GM12878 (cell line): ENCODE results near the gene ATG10. TPM values are rescaled to one million over a fixed set of nuclear protein-coding genes. Genes with fewer than 3 reads are reported as not detected.
A peak's percentile ranks its signal among the peaks of the same experiment; 100 is the strongest.

Experiments used
- ATAC-seq: fragments of 200-7000 bp; cut with Tn5 transposase; 3 replicates; pipeline ENCODE4 v1.9.1; 2020; ENCODE audit warnings: mild to moderate bottlenecking, moderate library complexity
- BruUV-seq: library from RNA; stranded (reverse); fragments of 400-500 nt; replicated peaks from 2 replicates; lab custom pipeline; 2021; lab: Mats Ljungman, UMichigan
- CTCF ChIA-PET: fragments of 300-600 bp; sonication (Branson Sonifier 250); formaldehyde crosslinking; extraction: SDS; loops from one replicate; lab custom pipeline; 2021; ENCODE audit warnings: inconsistent platforms; lab: Yijun Ruan, JAX
- POLR2A ChIA-PET: fragments of 350-600 bp; formaldehyde crosslinking; extraction: SDS; loops from one replicate; lab custom pipeline; 2021; ENCODE audit warnings: inconsistent platforms; lab: Charles Lee
- RAD21 ChIA-PET: fragments of 300-600 bp; sonication (Branson Sonifier 250); formaldehyde crosslinking; loops from one replicate; lab custom pipeline; 2023; ENCODE audit warnings: antibody characterized with exemption; ENCODE audit not compliant: unreplicated experiment; lab: Charles Lee
- SMC1A ChIA-PET: fragments of 300-600 bp; sonication (Branson Sonifier 250); formaldehyde crosslinking; loops from one replicate; lab custom pipeline; 2023; ENCODE audit not compliant: unreplicated experiment, uncharacterized antibody; lab: Charles Lee
- DNase-seq: peaks from one replicate; pipeline ENCODE4 v3.0.0-alpha.2; 2011; ENCODE audit warnings: low read depth, low spot score
- FAIRE-seq: peaks from 3 replicates; lab custom pipeline; 2011; peaks lifted over from hg19 to GRCh38; lab: Jason Lieb, UNC
- H2AFZ ChIP-seq: 2 replicates; pipeline ENCODE4 v1.6.0; 2011; ENCODE audit warnings: low read depth, low read length, control low read depth; ENCODE audit not compliant: control insufficient read depth
- H3K27ac ChIP-seq: 2 replicates; pipeline ENCODE4 v1.5.1; 2011; ENCODE audit warnings: control low read depth; ENCODE audit not compliant: control insufficient read depth, insufficient read depth
- H3K27me3 ChIP-seq, 2 experiments: replicated peaks in 1 of 2; 2 replicates each; pipeline versions ENCODE4 v1.6.0 to v1.6.1; 2011; ENCODE audit warnings: low read length in 1 of 2; ENCODE audit not compliant: control insufficient read depth in 2 of 2, insufficient read depth in 2 of 2
- H3K36me3 ChIP-seq, 2 experiments: 2 replicates each; pipeline ENCODE4 v1.5.1; 2011; ENCODE audit warnings: low read length in 1 of 2; ENCODE audit not compliant: control insufficient read depth in 2 of 2, insufficient read depth in 2 of 2
- H3K4me1 ChIP-seq: 2 replicates; pipeline ENCODE4 v1.6.1; 2011; ENCODE audit warnings: mild to moderate bottlenecking, low read length, moderate library complexity, mixed read lengths; ENCODE audit not compliant: control insufficient read depth, insufficient read depth
- H3K4me2 ChIP-seq: 2 replicates; pipeline ENCODE4 v1.6.0; 2011; ENCODE audit warnings: control low read depth; ENCODE audit not compliant: control insufficient read depth, insufficient read depth
- H3K4me3 ChIP-seq: fragments of 200-600 bp; sonication (generic); 2 replicates; pipeline ENCODE4 v1.5.1; 2016
- H3K79me2 ChIP-seq: 2 replicates; pipeline ENCODE4 v1.6.0; 2011; ENCODE audit warnings: low read length; ENCODE audit not compliant: control insufficient read depth, insufficient read depth
- H3K9ac ChIP-seq: 2 replicates; pipeline ENCODE4 v1.8.0; 2011; ENCODE audit warnings: low read length, control low read depth, mixed read lengths; ENCODE audit not compliant: control insufficient read depth, insufficient read depth
- H3K9me3 ChIP-seq: replicated peaks from 3 replicates; pipeline ENCODE4 v1.5.1; 2011; ENCODE audit warnings: mild to moderate bottlenecking, low read length; ENCODE audit not compliant: control insufficient read depth, insufficient read depth
- H4K20me1 ChIP-seq: 2 replicates; pipeline ENCODE4 v1.6.0; 2011; ENCODE audit not compliant: control insufficient read depth, insufficient read depth
- CBX5 ChIP-seq: sonication (generic); IDR thresholded peaks from 2 replicates; pipeline ENCODE4 v1.6.1; 2016; ENCODE audit warnings: low read depth, moderate library complexity, mild to moderate bottlenecking, inconsistent platforms
- DPF2 ChIP-seq: fragments of 450-650 bp; IDR thresholded peaks from 2 replicates; pipeline ENCODE4 v1.6.1; 2017; ENCODE audit warnings: mild to moderate bottlenecking
- EGR1 ChIP-seq, 2 experiments: IDR thresholded peaks; 1 replicate in 1 of 2; 2 replicates in 1 of 2; pipeline ENCODE4 v1.6.1; 2011 to 2012; ENCODE audit warnings: low read depth in 2 of 2, low read length in 2 of 2, borderline replicate concordance in 1 of 2, mild to moderate bottlenecking in 1 of 2, moderate library complexity in 1 of 2
- MTA2 ChIP-seq: fragments of 450-650 bp; IDR thresholded peaks from 2 replicates; pipeline ENCODE4 v1.6.1; 2016; ENCODE audit warnings: low read depth, mild to moderate bottlenecking, moderate library complexity
- MYB ChIP-seq: fragments of 150-350 bp; IDR thresholded peaks from 2 replicates; pipeline ENCODE4 v1.6.1; 2014; ENCODE audit warnings: mild to moderate bottlenecking, low read depth, low read length, borderline replicate concordance
- RAD51 ChIP-seq: fragments of 450-650 bp; IDR thresholded peaks from 2 replicates; pipeline ENCODE4 v1.6.1; 2016; ENCODE audit warnings: moderate library complexity, mild to moderate bottlenecking, inconsistent platforms
- SP1 ChIP-seq: IDR thresholded peaks from one replicate; pipeline ENCODE4 v1.6.1; 2011; ENCODE audit warnings: low read depth, low read length
- WGBS: methylation state at CpG from one replicate; pipeline ENCODE4 v1.1.6; 2016; ENCODE audit warnings: low lambda C conversion rate; ENCODE audit not compliant: insufficient replicate concordance, insufficient coverage; ENCODE audit errors: missing lambda C conversion rate; 5-methylcytosine and 5-hydroxymethylcytosine counted together
- in situ Hi-C: fragments of 300-500 bp; cut with MboI; formaldehyde crosslinking; loops from 9 replicates; pipeline ENCODE4 v1.14.3; 2018; ENCODE audit warnings: mixed read lengths
- intact Hi-C: fragments of 100-400 bp; cut with micrococcal nuclease; formaldehyde crosslinking; loops from one replicate; pipeline ENCODE4 v1.14.2; 2022; ENCODE audit not compliant: unreplicated experiment
- polyA plus RNA-seq, 11 experiments: library from polyadenylated mRNA; depleted of rRNA in 4 of 11; unstranded in 6 of 11; stranded (reverse) in 5 of 11; fragments of >200 nt; fragmentation: Nextera tagmentation in 4 of 11; fragmentation: Illumina TruSeq in 1 of 11; extraction: Ambion mirVana in 4 of 11; extraction: Trizol in 1 of 11; gene quantifications; 1 replicate in 1 of 11; 2 replicates in 10 of 11; pipeline versions ENCODE4 v1.2.1 to v1.2.3, GENCODE V29; 2011 to 2016; ENCODE audit warnings: inconsistent platforms in 2 of 11, missing spikeins in 2 of 11, low read depth in 1 of 11
- total RNA-seq, 4 experiments: library from RNA; depleted of rRNA in 3 of 4; stranded (reverse); fragments of >200 nt in 3 of 4; fragmentation: Illumina TruSeq in 1 of 4; extraction: Trizol in 1 of 4; gene quantifications; 2 replicates each; pipeline versions ENCODE4 v1.2.1 to v1.2.3, GENCODE V29; 2013 to 2021
- TF ChIP-seq, protein P1 (sequence below): fragments of 450-650 bp; IDR thresholded peaks from 2 replicates; pipeline ENCODE4 v1.6.1; 2016; ENCODE audit warnings: mild to moderate bottlenecking, moderate library complexity, borderline replicate concordance
- TF ChIP-seq, protein P2 (sequence below): fragments of 450-650 bp; IDR thresholded peaks from 2 replicates; pipeline ENCODE4 v1.6.1; 2017; ENCODE audit warnings: low read depth, mild to moderate bottlenecking, moderate library complexity

ATG10 gene
- total and polyA plus RNA-seq, 10 of the 15 experiments (the other 5 are each of a cell fraction or from before 2014, with no cell fraction given) = 3.8 to 14.4 (median 6.5) TPM

DNA sequence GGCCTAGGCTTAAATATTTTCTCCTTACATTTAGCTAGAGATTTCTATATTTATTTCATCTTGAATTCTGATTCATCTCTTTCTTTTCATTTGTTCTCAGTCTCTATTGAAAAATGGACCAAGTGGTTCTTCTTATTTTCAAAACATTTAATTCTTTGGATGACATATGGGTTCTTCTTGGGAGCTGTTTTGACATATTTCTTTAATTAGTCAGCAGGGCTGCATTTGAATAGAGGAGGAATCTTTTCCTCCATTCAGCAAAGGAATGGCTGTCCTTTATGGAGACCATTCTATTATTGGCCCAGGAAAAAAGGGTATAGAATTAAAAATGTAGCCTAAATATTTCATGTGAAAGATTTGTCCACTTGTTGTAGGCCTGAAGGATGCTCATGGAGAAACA lies 196.5 kb downstream of the ATG10 start (continued):
- TF ChIP-seq, protein P1, sequence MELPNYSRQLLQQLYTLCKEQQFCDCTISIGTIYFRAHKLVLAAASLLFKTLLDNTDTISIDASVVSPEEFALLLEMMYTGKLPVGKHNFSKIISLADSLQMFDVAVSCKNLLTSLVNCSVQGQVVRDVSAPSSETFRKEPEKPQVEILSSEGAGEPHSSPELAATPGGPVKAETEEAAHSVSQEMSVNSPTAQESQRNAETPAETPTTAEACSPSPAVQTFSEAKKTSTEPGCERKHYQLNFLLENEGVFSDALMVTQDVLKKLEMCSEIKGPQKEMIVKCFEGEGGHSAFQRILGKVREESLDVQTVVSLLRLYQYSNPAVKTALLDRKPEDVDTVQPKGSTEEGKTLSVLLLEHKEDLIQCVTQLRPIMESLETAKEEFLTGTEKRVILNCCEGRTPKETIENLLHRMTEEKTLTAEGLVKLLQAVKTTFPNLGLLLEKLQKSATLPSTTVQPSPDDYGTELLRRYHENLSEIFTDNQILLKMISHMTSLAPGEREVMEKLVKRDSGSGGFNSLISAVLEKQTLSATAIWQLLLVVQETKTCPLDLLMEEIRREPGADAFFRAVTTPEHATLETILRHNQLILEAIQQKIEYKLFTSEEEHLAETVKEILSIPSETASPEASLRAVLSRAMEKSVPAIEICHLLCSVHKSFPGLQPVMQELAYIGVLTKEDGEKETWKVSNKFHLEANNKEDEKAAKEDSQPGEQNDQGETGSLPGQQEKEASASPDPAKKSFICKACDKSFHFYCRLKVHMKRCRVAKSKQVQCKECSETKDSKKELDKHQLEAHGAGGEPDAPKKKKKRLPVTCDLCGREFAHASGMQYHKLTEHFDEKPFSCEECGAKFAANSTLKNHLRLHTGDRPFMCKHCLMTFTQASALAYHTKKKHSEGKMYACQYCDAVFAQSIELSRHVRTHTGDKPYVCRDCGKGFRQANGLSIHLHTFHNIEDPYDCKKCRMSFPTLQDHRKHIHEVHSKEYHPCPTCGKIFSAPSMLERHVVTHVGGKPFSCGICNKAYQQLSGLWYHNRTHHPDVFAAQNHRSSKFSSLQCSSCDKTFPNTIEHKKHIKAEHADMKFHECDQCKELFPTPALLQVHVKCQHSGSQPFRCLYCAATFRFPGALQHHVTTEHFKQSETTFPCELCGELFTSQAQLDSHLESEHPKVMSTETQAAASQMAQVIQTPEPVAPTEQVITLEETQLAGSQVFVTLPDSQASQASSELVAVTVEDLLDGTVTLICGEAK = no peak

DNA sequence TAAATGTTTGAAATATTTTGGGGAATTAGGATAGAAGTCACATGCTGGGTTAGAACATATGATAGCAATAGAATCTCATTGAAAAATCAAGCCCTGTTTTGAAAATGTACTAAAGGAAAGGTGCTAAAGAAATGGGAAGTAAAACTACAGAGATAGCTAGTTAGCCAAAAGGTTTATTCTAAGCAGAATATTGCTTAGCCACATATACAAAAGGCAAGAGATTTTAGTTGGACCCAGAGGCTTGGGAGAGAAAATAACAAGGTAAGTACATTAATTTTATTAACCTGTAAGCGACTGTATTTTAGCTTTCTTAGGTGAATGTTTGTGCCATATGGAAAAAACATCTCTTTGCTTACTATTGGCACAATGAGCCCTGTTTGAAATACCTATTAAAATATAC lies 198.1 kb downstream of the ATG10 start:
- Histone ChIP-seq H3K27ac (no peak overlapping the region), H3K4me2 (no peak overlapping the region), H3K4me3 (no peak overlapping the region), H3K79me2 (no peaks in the 10 kb centered on the region), H3K9me3 (no peaks in the 10 kb centered on the region), H2AFZ (no peak overlapping the region), H3K36me3 (no peaks in the 10 kb centered on the region), H3K9ac (no peak overlapping the region), H4K20me1 (no peaks in the 10 kb centered on the region)
- ChIA-PET POLR2A (interaction anchor here (0.6 to 0.7 kb wide), 3 partner anchors 318 to 658 kb away, joined by 3 to 4 read pairs (median 3); no protein-coding TSS in a partner anchor), RAD21 (interaction anchor here (1.0 to 2.4 kb wide), 7 partner anchors 9 to 664 kb away, joined by 3 to 6 read pairs (median 5); partner anchors contain the start of gene SSBP2), SMC1A (interaction anchor here (1.0 to 13.8 kb wide), 6 partner anchors 15 to 869 kb away, joined by 3 to 159 read pairs (median 3); no protein-coding TSS in a partner anchor)
- in situ Hi-C loops = loop anchor here (5.0 kb wide), 1 partner anchor 663 kb away; no protein-coding TSS in a partner anchor
- FAIRE-seq (no peak), DNase-seq (no peak)
- WGBS = 100% methylated on average over 1 of the region's 1 CpG
- no TSS peak for BruUV-seq
- TF ChIP-seq EGR1 (IDR thresholded peaks at IDR 0.05; ENCODE audit: borderline replicate concordance in 1 of 2, low read depth in 2 of 2, low read length in 2 of 2) = no peak
- TF ChIP-seq SP1 = no peak
- TF ChIP-seq RAD51 = peak; percentile 74
- TF ChIP-seq DPF2 = peak; percentile 81
- peak; percentile 16; the same call in 1 of the 2 replicates for TF ChIP-seq MTA2
- TF ChIP-seq, protein P2, sequence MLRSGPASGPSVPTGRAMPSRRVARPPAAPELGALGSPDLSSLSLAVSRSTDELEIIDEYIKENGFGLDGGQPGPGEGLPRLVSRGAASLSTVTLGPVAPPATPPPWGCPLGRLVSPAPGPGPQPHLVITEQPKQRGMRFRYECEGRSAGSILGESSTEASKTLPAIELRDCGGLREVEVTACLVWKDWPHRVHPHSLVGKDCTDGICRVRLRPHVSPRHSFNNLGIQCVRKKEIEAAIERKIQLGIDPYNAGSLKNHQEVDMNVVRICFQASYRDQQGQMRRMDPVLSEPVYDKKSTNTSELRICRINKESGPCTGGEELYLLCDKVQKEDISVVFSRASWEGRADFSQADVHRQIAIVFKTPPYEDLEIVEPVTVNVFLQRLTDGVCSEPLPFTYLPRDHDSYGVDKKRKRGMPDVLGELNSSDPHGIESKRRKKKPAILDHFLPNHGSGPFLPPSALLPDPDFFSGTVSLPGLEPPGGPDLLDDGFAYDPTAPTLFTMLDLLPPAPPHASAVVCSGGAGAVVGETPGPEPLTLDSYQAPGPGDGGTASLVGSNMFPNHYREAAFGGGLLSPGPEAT = peak; percentile 34; the same call in 1 of the 2 replicates
- TF ChIP-seq MYB = no peak
- no peak for TF ChIP-seq CBX5
- TF ChIP-seq, all 136 proteins: peak for 4
- CTCF ChIA-PET = interaction anchor here (0.5 to 11.2 kb wide), 2 partner anchors 56 to 260 kb away, joined by 3 to 177 read pairs; no protein-coding TSS in a partner anchor
- Histone ChIP-seq H3K4me1 (peaks cover 26% of the 10 kb centered on the region), H3K27me3 (no peaks in the 10 kb centered on the region)
- intact Hi-C loops = no loop called here
- 0 out of 3 replicates have a peak, but pooled peaks have one; percentile 4 for ATAC-seq
